Measurements from ENCODE around the gene LRRC14B. TPM values are rescaled to one million over a fixed set of nuclear protein-coding genes. Genes with fewer than 3 reads are reported as not detected.

Gene LRRC14B
- total and polyA plus RNA-seq, 10 donors: 0.10 TPM; not detected in 9

- H3K36me3 ChIP-seq: peaks cover 0 to 49% (median 29%) of the 10 kb centered on the region in 6 donors
- H3K27me3 ChIP-seq (replicated peaks in 1 of 7): no peaks in the 10 kb centered on the region
- no peak overlapping the region for H3K27ac ChIP-seq
- H3K4me1 ChIP-seq: peaks cover 0 to 7% (median 0%) of the 10 kb centered on the region in 6 donors
- H3K4me3 ChIP-seq: no peak overlapping the region
- no peaks in the 10 kb centered on the region for H3K9me3 ChIP-seq
- peak; percentile 74 for DNase-seq
- no peak for TF ChIP-seq POLR2A (IDR thresholded peaks at IDR 0.05)
- TF ChIP-seq POLR2AphosphoS5 (IDR thresholded peaks at IDR 0.05): no peak
- TF ChIP-seq CTCF (IDR thresholded peaks at IDR 0.05 in 8 of 11, conservative IDR thresholded peaks at IDR 0.05 in 3 of 11): no peak
- intact Hi-C loops (cut with DNase I; ENCODE audit: low total_unique reads): no loop called here
- 43 to 61% (median 53%) methylated on average over 4 of the region's 4 CpGs for WGBS, 5 donors
These were observed 9.7 kb downstream of the LRRC14B start for GRCh38 chr5:200985-201384.

- H3K27ac ChIP-seq: no peak overlapping the region
- whole genome bisulfite sequencing, 5 donors: 87 to 95% (median 94%) methylated on average over 8 of the region's 8 CpGs
- no peaks in the 10 kb centered on the region for H3K27me3 ChIP-seq (replicated peaks in 1 of 7)
- H3K9me3 ChIP-seq: no peaks in the 10 kb centered on the region
- H3K36me3 ChIP-seq: peaks cover 0 to 56% (median 30%) of the 10 kb centered on the region in 6 donors
- intact Hi-C loops (cut with DNase I; ENCODE audit: low total_unique reads): no loop called here
- no peak for TF ChIP-seq POLR2AphosphoS5 (IDR thresholded peaks at IDR 0.05)
- TF ChIP-seq POLR2A (IDR thresholded peaks at IDR 0.05): no peak
- no peak for TF ChIP-seq CTCF (IDR thresholded peaks at IDR 0.05 in 8 of 11, conservative IDR thresholded peaks at IDR 0.05 in 3 of 11)
- H3K4me3 ChIP-seq: no peak overlapping the region
- H3K4me1 ChIP-seq: peaks cover 0 to 7% (median 0%) of the 10 kb centered on the region in 6 donors
- no peak for DNase-seq
These were observed 10.4 kb downstream of the LRRC14B start for GRCh38 chr5:201672-202071.

- peak; percentile 46 for DNase-seq
- peaks cover 0 to 72% (median 32%) of the 10 kb centered on the region in 6 donors for H3K36me3 ChIP-seq
These were observed 12.1 kb downstream of the LRRC14B start for GRCh38 chr5:203246-203930.

More at GRCh38 chr5:203246-203930, 12.1 kb downstream of the LRRC14B start:
- Histone ChIP-seq H3K4me1 (peaks cover 0 to 7% (median 0%) of the 10 kb centered on the region in 6 donors), H3K9me3 (no peaks in the 10 kb centered on the region), H3K27ac (no peak overlapping the region), H3K4me3 (no peak overlapping the region), H3K27me3 (replicated peaks in 1 of 7) (no peaks in the 10 kb centered on the region)
- TF ChIP-seq POLR2AphosphoS5 (IDR thresholded peaks at IDR 0.05) (no peak), POLR2A (IDR thresholded peaks at IDR 0.05) (no peak), CTCF (IDR thresholded peaks at IDR 0.05 in 8 of 11, conservative IDR thresholded peaks at IDR 0.05 in 3 of 11) (no peak)
- intact Hi-C loops (cut with DNase I; ENCODE audit: low total_unique reads): no loop called here
- 90 to 96% (median 95%) methylated on average over 23 to 26 of the region's 26 CpGs for WGBS, 5 donors

All from spleen (tissue), 11 donors.